ENCODE results near the gene DSN1.

The DSN1 gene

GRCh38 chr20:36818185-36818584 lies 44.6 kb upstream of the DSN1 start:
- TF ChIP-seq CTCF (IDR thresholded peaks at IDR 0.05; ENCODE audit: insufficient read depth, low read depth, low read length, missing control alignments) = no peak
- DNase-seq (ENCODE audit: low read depth) = no peak
- no peak overlapping the region for H3K4me3 ChIP-seq (ENCODE audit: low read depth, low read length)

GRCh38 chr20:36817496-36817895 lies 43.9 kb upstream of the DSN1 start:
- H3K4me3 ChIP-seq (ENCODE audit: low read depth, low read length) = no peak overlapping the region
- no peak for DNase-seq (ENCODE audit: low read depth)
- TF ChIP-seq CTCF (IDR thresholded peaks at IDR 0.05; ENCODE audit: insufficient read depth, low read depth, low read length, missing control alignments) = no peak

- no peak for TF ChIP-seq CTCF (IDR thresholded peaks at IDR 0.05; ENCODE audit: insufficient read depth, low read depth, low read length, missing control alignments)
- no peak for DNase-seq (ENCODE audit: low read depth)
- no peak overlapping the region for H3K4me3 ChIP-seq (ENCODE audit: low read depth, low read length)
Measured at GRCh38 chr20:36815454-36816091, 42.0 kb upstream of the DSN1 start.

GRCh38 chr20:36812594-36813463 lies 39.3 kb upstream of the DSN1 start:
- no peak for TF ChIP-seq CTCF (IDR thresholded peaks at IDR 0.05; ENCODE audit: insufficient read depth, low read depth, low read length, missing control alignments)
- no peak for DNase-seq (ENCODE audit: low read depth)
- no peak overlapping the region for H3K4me3 ChIP-seq (ENCODE audit: low read depth, low read length)

- DNase-seq (ENCODE audit: low read depth) = peak; percentile 78
Measured at GRCh38 chr20:36808317-36809257, 35.0 kb upstream of the DSN1 start.

More at GRCh38 chr20:36808317-36809257, 35.0 kb upstream of the DSN1 start:
- TF ChIP-seq CTCF (IDR thresholded peaks at IDR 0.05; ENCODE audit: insufficient read depth, low read depth, low read length, missing control alignments) = peak; percentile 84
- H3K4me3 ChIP-seq (ENCODE audit: low read depth, low read length) = no peak overlapping the region
